Panc1 (cell line): ENCODE results near the gene FZD7. TPM values are rescaled to one million over a fixed set of nuclear protein-coding genes. Genes with fewer than 3 reads are reported as not detected.

Source experiments
- ATAC-seq: fragments of 200-7000 bp; cut with Tn5 transposase; 2 replicates; pipeline ENCODE4 v1.9.1; 2020; ENCODE audit warnings: mild to moderate bottlenecking, moderate library complexity
- BruUV-seq: library from RNA; stranded (reverse); fragments of 400-500 nt; replicated peaks from 2 replicates; lab custom pipeline; 2021; lab: Mats Ljungman, UMichigan
- CTCF ChIA-PET: fragments of 300-600 bp; sonication (Branson Sonifier 250); formaldehyde crosslinking; loops from one replicate; lab custom pipeline; 2022; ENCODE audit warnings: antibody characterized with exemption; lab: Charles Lee
- POLR2A ChIA-PET: fragments of 300-600 bp; sonication (Branson Sonifier 250); formaldehyde crosslinking; loops from one replicate; lab custom pipeline; 2022; ENCODE audit warnings: antibody characterized with exemption; lab: Charles Lee
- DNase-seq: peaks from one replicate; pipeline ENCODE4 v3.0.0-alpha.2; 2010; ENCODE audit warnings: low read depth, low spot score
- H3K27ac ChIP-seq: 2 replicates; pipeline ENCODE4 v1.5.1; 2011; ENCODE audit warnings: mild to moderate bottlenecking, low read length, inconsistent platforms
- H3K27me3 ChIP-seq: fragments of 200-500 bp; sonication (Bioruptor generic); 2 replicates; pipeline ENCODE4 v1.6.0; 2014; ENCODE audit warnings: low read length, inconsistent platforms; ENCODE audit not compliant: control insufficient read depth, insufficient read depth
- H3K36me3 ChIP-seq: fragments of 200-500 bp; sonication (Bioruptor generic); 2 replicates; pipeline ENCODE4 v1.5.1; 2014; ENCODE audit warnings: inconsistent platforms, mild to moderate bottlenecking, low read length, moderate library complexity; ENCODE audit not compliant: control insufficient read depth, insufficient read depth
- H3K4me1 ChIP-seq: 2 replicates; pipeline ENCODE4 v1.5.1; 2011; ENCODE audit warnings: inconsistent platforms, mild to moderate bottlenecking, low read length, moderate library complexity; ENCODE audit not compliant: control insufficient read depth, insufficient read depth
- H3K4me3 ChIP-seq, 2 experiments: 2 replicates each; pipeline ENCODE4 v1.5.1; 2011 to 2012; ENCODE audit warnings: low read depth in 2 of 2, low read length in 2 of 2, mild to moderate bottlenecking in 2 of 2, inconsistent platforms in 1 of 2, moderate library complexity in 1 of 2
- H3K9me3 ChIP-seq: fragments of 200-500 bp; sonication (Bioruptor generic); 2 replicates; pipeline ENCODE4 v1.5.1; 2014; ENCODE audit warnings: low read depth, mild to moderate bottlenecking, inconsistent platforms, low read length, moderate library complexity; ENCODE audit not compliant: control insufficient read depth, insufficient read depth
- POLR2AphosphoS5 ChIP-seq: IDR thresholded peaks from 2 replicates; pipeline ENCODE4 v1.6.1; 2012; ENCODE audit warnings: mild to moderate bottlenecking, low read depth, low read length, moderate library complexity
- SIN3A ChIP-seq: IDR thresholded peaks from 2 replicates; pipeline ENCODE4 v1.6.1; 2012; ENCODE audit warnings: low read depth, mild to moderate bottlenecking, low read length, moderate library complexity, borderline replicate concordance; ENCODE audit not compliant: insufficient read depth
- TCF7L2 ChIP-seq: IDR thresholded peaks from 2 replicates; pipeline ENCODE4 v1.6.1; 2011; ENCODE audit warnings: mild to moderate bottlenecking, low read depth, low read length, inconsistent platforms
- in situ Hi-C: cut with HindIII; loops from 2 replicates; pipeline ENCODE4 v1.10.0; 2016; ENCODE audit warnings: low sequenced_read_pairs, low pct_unique_long_range_greater_than_20kb
- intact Hi-C: fragments of 100-400 bp; cut with micrococcal nuclease; formaldehyde crosslinking; loops from one replicate; pipeline ENCODE4 v1.10.0; 2022; ENCODE audit not compliant: unreplicated experiment
- total RNA-seq: library from RNA; stranded (reverse); gene quantifications from one replicate; pipeline ENCODE4 v1.2.1, GENCODE V29; 2021; ENCODE audit not compliant: unreplicated experiment
- TF ChIP-seq, protein P1 (sequence below), 2 experiments: IDR thresholded peaks; 2 replicates each; pipeline ENCODE4 v1.6.1; 2011 to 2012; ENCODE audit warnings: low read depth in 2 of 2, control low read depth in 1 of 2, low read length in 1 of 2, mild to moderate bottlenecking in 1 of 2, moderate library complexity in 1 of 2; ENCODE audit not compliant: insufficient read depth in 1 of 2
- TF ChIP-seq, protein P2 (sequence below): fragments of 450-650 bp; IDR thresholded peaks from 2 replicates; pipeline ENCODE4 v1.5.1; 2017; ENCODE audit warnings: mild to moderate bottlenecking

Gene FZD7
- total RNA-seq, 1 experiment from 2014 or later, result 38.1 TPM

DNA sequence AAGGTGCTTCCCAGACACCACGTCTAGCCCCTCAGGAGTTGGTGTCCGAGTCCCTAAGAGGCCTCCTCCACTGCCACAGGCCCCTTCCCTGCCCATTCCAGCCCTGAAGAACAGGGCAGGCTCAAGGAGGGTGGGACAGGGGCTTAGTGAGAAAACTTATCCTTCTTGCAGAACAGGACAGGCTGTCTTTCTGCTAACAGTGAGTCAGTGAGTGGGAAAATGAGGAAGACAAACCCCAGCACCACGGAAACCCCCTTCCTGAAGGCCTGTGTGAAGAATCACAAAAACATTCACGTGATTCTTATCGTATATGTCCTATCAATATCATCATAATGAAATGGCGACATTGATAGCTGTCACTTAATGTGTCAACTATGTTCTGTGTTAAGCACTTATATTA is 9.8 kb downstream of the FZD7 start:
- H3K36me3 ChIP-seq, result no peaks in the 10 kb centered on the region
- ChIA-PET POLR2A (no interaction called here), CTCF (interaction anchor here (0.6 kb wide), 1 partner anchor 124 kb away, joined by 6 read pairs; no protein-coding TSS in a partner anchor)
- no peak for TF ChIP-seq POLR2AphosphoS5
- TF ChIP-seq SIN3A, result no peak
- no peak for TF ChIP-seq TCF7L2
- TF ChIP-seq, protein P1, sequence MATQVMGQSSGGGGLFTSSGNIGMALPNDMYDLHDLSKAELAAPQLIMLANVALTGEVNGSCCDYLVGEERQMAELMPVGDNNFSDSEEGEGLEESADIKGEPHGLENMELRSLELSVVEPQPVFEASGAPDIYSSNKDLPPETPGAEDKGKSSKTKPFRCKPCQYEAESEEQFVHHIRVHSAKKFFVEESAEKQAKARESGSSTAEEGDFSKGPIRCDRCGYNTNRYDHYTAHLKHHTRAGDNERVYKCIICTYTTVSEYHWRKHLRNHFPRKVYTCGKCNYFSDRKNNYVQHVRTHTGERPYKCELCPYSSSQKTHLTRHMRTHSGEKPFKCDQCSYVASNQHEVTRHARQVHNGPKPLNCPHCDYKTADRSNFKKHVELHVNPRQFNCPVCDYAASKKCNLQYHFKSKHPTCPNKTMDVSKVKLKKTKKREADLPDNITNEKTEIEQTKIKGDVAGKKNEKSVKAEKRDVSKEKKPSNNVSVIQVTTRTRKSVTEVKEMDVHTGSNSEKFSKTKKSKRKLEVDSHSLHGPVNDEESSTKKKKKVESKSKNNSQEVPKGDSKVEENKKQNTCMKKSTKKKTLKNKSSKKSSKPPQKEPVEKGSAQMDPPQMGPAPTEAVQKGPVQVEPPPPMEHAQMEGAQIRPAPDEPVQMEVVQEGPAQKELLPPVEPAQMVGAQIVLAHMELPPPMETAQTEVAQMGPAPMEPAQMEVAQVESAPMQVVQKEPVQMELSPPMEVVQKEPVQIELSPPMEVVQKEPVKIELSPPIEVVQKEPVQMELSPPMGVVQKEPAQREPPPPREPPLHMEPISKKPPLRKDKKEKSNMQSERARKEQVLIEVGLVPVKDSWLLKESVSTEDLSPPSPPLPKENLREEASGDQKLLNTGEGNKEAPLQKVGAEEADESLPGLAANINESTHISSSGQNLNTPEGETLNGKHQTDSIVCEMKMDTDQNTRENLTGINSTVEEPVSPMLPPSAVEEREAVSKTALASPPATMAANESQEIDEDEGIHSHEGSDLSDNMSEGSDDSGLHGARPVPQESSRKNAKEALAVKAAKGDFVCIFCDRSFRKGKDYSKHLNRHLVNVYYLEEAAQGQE (IDR thresholded peaks at IDR 0.05; ENCODE audit: insufficient read depth in 1 of 2, low read depth in 2 of 2, low read length in 1 of 2), result no peak
- TF ChIP-seq, protein P2, sequence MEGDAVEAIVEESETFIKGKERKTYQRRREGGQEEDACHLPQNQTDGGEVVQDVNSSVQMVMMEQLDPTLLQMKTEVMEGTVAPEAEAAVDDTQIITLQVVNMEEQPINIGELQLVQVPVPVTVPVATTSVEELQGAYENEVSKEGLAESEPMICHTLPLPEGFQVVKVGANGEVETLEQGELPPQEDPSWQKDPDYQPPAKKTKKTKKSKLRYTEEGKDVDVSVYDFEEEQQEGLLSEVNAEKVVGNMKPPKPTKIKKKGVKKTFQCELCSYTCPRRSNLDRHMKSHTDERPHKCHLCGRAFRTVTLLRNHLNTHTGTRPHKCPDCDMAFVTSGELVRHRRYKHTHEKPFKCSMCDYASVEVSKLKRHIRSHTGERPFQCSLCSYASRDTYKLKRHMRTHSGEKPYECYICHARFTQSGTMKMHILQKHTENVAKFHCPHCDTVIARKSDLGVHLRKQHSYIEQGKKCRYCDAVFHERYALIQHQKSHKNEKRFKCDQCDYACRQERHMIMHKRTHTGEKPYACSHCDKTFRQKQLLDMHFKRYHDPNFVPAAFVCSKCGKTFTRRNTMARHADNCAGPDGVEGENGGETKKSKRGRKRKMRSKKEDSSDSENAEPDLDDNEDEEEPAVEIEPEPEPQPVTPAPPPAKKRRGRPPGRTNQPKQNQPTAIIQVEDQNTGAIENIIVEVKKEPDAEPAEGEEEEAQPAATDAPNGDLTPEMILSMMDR, result no peak
- no TSS peak for BruUV-seq
- intact Hi-C loops, result no loop called here
- no peaks in the 10 kb centered on the region for H3K27me3 ChIP-seq
- H3K9me3 ChIP-seq, result no peaks in the 10 kb centered on the region
- in situ Hi-C loops, result no loop called here
- ATAC-seq (no peak), DNase-seq (no peak)
- peaks cover 25% of the 10 kb centered on the region for H3K4me1 ChIP-seq
- H3K27ac ChIP-seq, result no peak overlapping the region
- H3K4me3 ChIP-seq, result no peak overlapping the region

DNA sequence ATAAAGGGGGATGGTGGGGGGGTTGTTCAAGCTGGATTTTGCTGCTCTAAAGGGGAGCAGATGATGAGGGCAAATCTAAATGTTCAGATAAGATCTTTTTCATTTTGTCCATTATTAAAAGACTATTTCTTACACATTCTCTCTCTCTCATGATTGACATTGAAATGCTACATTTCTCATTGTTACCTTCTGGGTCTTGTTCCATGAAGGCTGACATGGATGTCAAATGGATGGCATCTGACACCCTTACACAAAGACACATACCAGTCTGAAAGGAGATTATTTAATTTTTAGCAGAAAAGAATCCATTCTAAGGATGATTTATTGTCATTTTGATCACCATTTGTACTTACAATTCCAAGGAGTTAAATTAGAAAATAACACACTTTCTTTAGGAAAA is 11.1 kb downstream of the FZD7 start:
- CTCF ChIA-PET, result no interaction called here
- no TSS peak for BruUV-seq
- ATAC-seq (no peak), DNase-seq (no peak)
- POLR2A ChIA-PET, result no interaction called here
- Histone ChIP-seq H3K27me3 (no peaks in the 10 kb centered on the region), H3K9me3 (no peaks in the 10 kb centered on the region), H3K4me1 (peaks cover 12% of the 10 kb centered on the region), H3K27ac (no peak overlapping the region), H3K4me3 (no peak overlapping the region), H3K36me3 (no peaks in the 10 kb centered on the region)
- in situ Hi-C loops, result no loop called here
- TF ChIP-seq TCF7L2, result no peak
- no peak for TF ChIP-seq POLR2AphosphoS5
- TF ChIP-seq, protein P1 (IDR thresholded peaks at IDR 0.05; ENCODE audit: insufficient read depth in 1 of 2, low read depth in 2 of 2, low read length in 1 of 2), result no peak
- no peak for TF ChIP-seq SIN3A
- TF ChIP-seq, protein P2, result no peak
- intact Hi-C loops, result no loop called here
